ENCODE measurements around the gene SCN7A. TPM values are rescaled to one million over a fixed set of nuclear protein-coding genes. Genes with fewer than 3 reads are reported as not detected.

Gene SCN7A
- total RNA-seq, 2 donors from 2014 or later, result 3.0 to 9.0 TPM

- Histone ChIP-seq H3K27me3 (replicated peaks; ENCODE audit: insufficient read depth) (no peaks in the 10 kb centered on the region), H3K4me1 (ENCODE audit: control insufficient read depth in 1 of 2, low read depth in 2 of 2) (no peaks in the 10 kb centered on the region), H3K36me3 (no peaks in the 10 kb centered on the region), H3K27ac (no peak overlapping the region), H3K4me3 (no peak overlapping the region), H3K9me3 (no peaks in the 10 kb centered on the region)
- no peak for DNase-seq (ENCODE audit: low spot score)
- no peak for ATAC-seq (ENCODE audit: insufficient number of reproducible peaks, low FRiP score, low read depth)
- TF ChIP-seq CTCF (IDR thresholded peaks at IDR 0.05), result no peak
Measured at GRCh38 chr2:166406374-166406773, 87.7 kb downstream of the SCN7A start.

- H3K4me1 ChIP-seq (ENCODE audit: control insufficient read depth in 1 of 2, low read depth in 2 of 2), result no peaks in the 10 kb centered on the region
- TF ChIP-seq CTCF (IDR thresholded peaks at IDR 0.05), result no peak
- ATAC-seq (ENCODE audit: insufficient number of reproducible peaks, low FRiP score, low read depth), result no peak
- no peak overlapping the region for H3K4me3 ChIP-seq
- no peaks in the 10 kb centered on the region for H3K36me3 ChIP-seq
- DNase-seq (ENCODE audit: low spot score), result no peak
- no peaks in the 10 kb centered on the region for H3K9me3 ChIP-seq
- no peaks in the 10 kb centered on the region for H3K27me3 ChIP-seq (replicated peaks; ENCODE audit: insufficient read depth)
- H3K27ac ChIP-seq, result no peak overlapping the region
Measured at GRCh38 chr2:166405569-166405926, 88.5 kb downstream of the SCN7A start.

- no peak overlapping the region for H3K4me3 ChIP-seq
- TF ChIP-seq CTCF (IDR thresholded peaks at IDR 0.05), result no peak
- no peak for DNase-seq (ENCODE audit: low spot score)
- no peaks in the 10 kb centered on the region for H3K4me1 ChIP-seq (ENCODE audit: control insufficient read depth in 1 of 2, low read depth in 2 of 2)
- no peaks in the 10 kb centered on the region for H3K9me3 ChIP-seq
- H3K36me3 ChIP-seq, result no peaks in the 10 kb centered on the region
- no peaks in the 10 kb centered on the region for H3K27me3 ChIP-seq (replicated peaks; ENCODE audit: insufficient read depth)
- no peak overlapping the region for H3K27ac ChIP-seq
- no peak for ATAC-seq (ENCODE audit: insufficient number of reproducible peaks, low FRiP score, low read depth)
Measured at GRCh38 chr2:166404831-166405568, 89.0 kb downstream of the SCN7A start.

GRCh38 chr2:166394245-166394644, 99.8 kb downstream of the SCN7A start:
- Histone ChIP-seq H3K36me3 (no peaks in the 10 kb centered on the region), H3K27ac (no peak overlapping the region), H3K4me3 (no peak overlapping the region), H3K27me3 (replicated peaks; ENCODE audit: insufficient read depth) (no peaks in the 10 kb centered on the region), H3K9me3 (no peaks in the 10 kb centered on the region), H3K4me1 (ENCODE audit: control insufficient read depth in 1 of 2, low read depth in 2 of 2) (no peaks in the 10 kb centered on the region)
- no peak for ATAC-seq (ENCODE audit: insufficient number of reproducible peaks, low FRiP score, low read depth)
- TF ChIP-seq CTCF (IDR thresholded peaks at IDR 0.05), result no peak
- DNase-seq (ENCODE audit: low spot score), result no peak

GRCh38 chr2:166393008-166393407, 101.0 kb downstream of the SCN7A start:
- no peaks in the 10 kb centered on the region for H3K9me3 ChIP-seq
- H3K4me1 ChIP-seq (ENCODE audit: control insufficient read depth in 1 of 2, low read depth in 2 of 2), result no peaks in the 10 kb centered on the region
- H3K4me3 ChIP-seq, result no peak overlapping the region
- no peaks in the 10 kb centered on the region for H3K36me3 ChIP-seq
- H3K27me3 ChIP-seq (replicated peaks; ENCODE audit: insufficient read depth), result no peaks in the 10 kb centered on the region
- no peak for TF ChIP-seq CTCF (IDR thresholded peaks at IDR 0.05)
- DNase-seq (ENCODE audit: low spot score) (no peak), ATAC-seq (ENCODE audit: insufficient number of reproducible peaks, low FRiP score, low read depth) (no peak)
- no peak overlapping the region for H3K27ac ChIP-seq

Measured in thoracic aorta (tissue), 2 donors.